K562 (cell line): ENCODE results near the gene MIEF2. TPM values are rescaled to one million over a fixed set of nuclear protein-coding genes. Genes with fewer than 3 reads are reported as not detected.

Source experiments
- ATAC-seq: fragments of 200-7000 bp; cut with Tn5 transposase; 3 replicates; pipeline ENCODE4 v1.9.1; 2020; ENCODE audit warnings: moderate library complexity
- BruUV-seq: library from RNA; stranded (reverse); fragments of 400-500 nt; replicated peaks from 2 replicates; lab custom pipeline; 2021; lab: Mats Ljungman, UMichigan
- CTCF ChIA-PET: fragments of 300-600 bp; formaldehyde crosslinking; extraction: SDS; loops from one replicate; lab custom pipeline; 2021; ENCODE audit warnings: low intra/inter-chr PET ratio; lab: Yijun Ruan, JAX
- POLR2A ChIA-PET: fragments of 300-600, 350-650 bp; sonication (Branson Sonifier 250); formaldehyde crosslinking; extraction: SDS; loops from one replicate; lab custom pipeline; 2021; ENCODE audit warnings: antibody characterized with exemption, inconsistent platforms; lab: Yijun Ruan, JAX
- DNase-seq, 4 experiments: peaks; one replicate each; pipeline versions ENCODE4 v3.0.0 to v3.0.0-alpha.2; 2011 to 2018; ENCODE audit warnings: low spot score in 3 of 4, mixed read lengths in 3 of 4; ENCODE audit errors: extremely low read depth in 1 of 4
- FAIRE-seq: peaks from 2 replicates; lab custom pipeline; 2011; peaks lifted over from hg19 to GRCh38; lab: Jason Lieb, UNC
- H2AFZ ChIP-seq: 2 replicates; pipeline ENCODE4 v1.6.0; 2011; ENCODE audit warnings: low read depth, low read length, control low read depth, inconsistent platforms
- H3K27ac ChIP-seq: fragments of 200-600 bp; 3 replicates; pipeline ENCODE4 v1.8.0; 2011; ENCODE audit warnings: low read depth, mild to moderate bottlenecking, control low read depth, inconsistent platforms, low read length, moderate library complexity, mixed read lengths; ENCODE audit errors: extremely low read depth
- H3K27me3 ChIP-seq, 2 experiments: fragments of 300-600 bp in 1 of 2; 2 replicates in 1 of 2; 3 replicates in 1 of 2; pipeline versions ENCODE4 v1.6.0 to v1.8.0; 2011; ENCODE audit warnings: inconsistent platforms in 2 of 2, low read length in 2 of 2, mild to moderate bottlenecking in 1 of 2, mixed read lengths in 1 of 2, moderate library complexity in 1 of 2; ENCODE audit not compliant: control insufficient read depth in 2 of 2, insufficient read depth in 2 of 2
- H3K36me3 ChIP-seq: fragments of 300-600 bp; 3 replicates; pipeline ENCODE4 v1.8.0; 2011; ENCODE audit warnings: mild to moderate bottlenecking, low read length, inconsistent platforms; ENCODE audit not compliant: control insufficient read depth, insufficient read depth
- H3K4me1 ChIP-seq, 2 experiments: fragments of 200-600 bp in 1 of 2; replicated peaks in 1 of 2; 2 replicates in 1 of 2; 3 replicates in 1 of 2; pipeline versions ENCODE4 v1.5.1 to v1.8.0; 2011; ENCODE audit warnings: inconsistent platforms in 2 of 2, low read length in 2 of 2, mild to moderate bottlenecking in 1 of 2, mixed read lengths in 1 of 2, moderate library complexity in 1 of 2; ENCODE audit not compliant: control insufficient read depth in 2 of 2, insufficient read depth in 2 of 2
- H3K4me2 ChIP-seq: 2 replicates; pipeline ENCODE4 v1.6.1; 2011; ENCODE audit warnings: low read length, control low read depth, inconsistent platforms, mixed read lengths; ENCODE audit not compliant: insufficient read depth
- H3K4me3 ChIP-seq: fragments of 200-600 bp; sonication (generic), shearing (Covaris generic); 2 replicates; pipeline ENCODE4 v1.5.1; 2016; ENCODE audit warnings: control low read depth, inconsistent platforms
- H3K79me2 ChIP-seq: fragments of 200-600 bp; 3 replicates; pipeline ENCODE4 v1.8.0; 2011; ENCODE audit warnings: low read length, inconsistent platforms; ENCODE audit not compliant: control insufficient read depth, insufficient read depth
- H3K9ac ChIP-seq, 2 experiments: 2 replicates each; pipeline versions ENCODE4 v1.6.0 to v1.6.1; 2011; ENCODE audit warnings: low read depth in 2 of 2, low read length in 2 of 2, control low read depth in 1 of 2, inconsistent platforms in 1 of 2, mild to moderate bottlenecking in 1 of 2, mixed read lengths in 1 of 2; ENCODE audit not compliant: insufficient read depth in 1 of 2
- H3K9me1 ChIP-seq: one replicate; pipeline ENCODE4 v1.6.0; 2011; ENCODE audit warnings: inconsistent platforms, mild to moderate bottlenecking, low read length, moderate library complexity; ENCODE audit not compliant: control insufficient read depth, insufficient read depth
- H3K9me3 ChIP-seq: replicated peaks from 2 replicates; pipeline ENCODE4 v1.5.1; 2011; ENCODE audit warnings: low read depth, low read length, inconsistent platforms; ENCODE audit not compliant: control insufficient read depth, insufficient read depth
- H4K20me1 ChIP-seq: replicated peaks from 2 replicates; pipeline ENCODE4 v1.6.1; 2011; ENCODE audit warnings: low read length, inconsistent platforms, mixed read lengths; ENCODE audit not compliant: control insufficient read depth, insufficient read depth
- ZNF830 ChIP-seq: fragments of 250-450 bp; sonication (Bioruptor Pico); IDR thresholded peaks from 2 replicates; pipeline ENCODE4 v1.5.0; 2021; ENCODE audit warnings: mild to moderate bottlenecking
- WGBS: fragments of 100-300 bp; shearing (Covaris generic); methylation state at CpG from one replicate; pipeline ENCODE4 v1.1.6; 2016; ENCODE audit warnings: low coverage, mixed read lengths; ENCODE audit not compliant: insufficient coverage; ENCODE audit errors: missing lambda C conversion rate; 5-methylcytosine and 5-hydroxymethylcytosine counted together
- in situ Hi-C: fragments of 300-500 bp; cut with MboI; formaldehyde crosslinking; loops from 4 replicates; pipeline ENCODE4 v1.15.0; 2018; ENCODE audit warnings: inconsistent platforms, mixed read lengths
- intact Hi-C: fragments of 100-400 bp; cut with micrococcal nuclease; formaldehyde crosslinking; loops from 2 replicates; pipeline ENCODE4 v1.14.2; 2022
- polyA plus RNA-seq, 8 experiments: library from polyadenylated mRNA; depleted of rRNA in 4 of 8; stranded (reverse) in 5 of 8; unstranded in 3 of 8; fragments of >200 nt; fragmentation: Nextera tagmentation in 2 of 8; fragmentation: Illumina TruSeq in 1 of 8; extraction: Ambion mirVana in 2 of 8; extraction: Trizol in 1 of 8; gene quantifications; 2 replicates each; pipeline versions ENCODE4 v1.2.1 to v1.2.3, GENCODE V29; 2011 to 2014; ENCODE audit warnings: inconsistent platforms in 1 of 8, missing spikeins in 1 of 8
- total RNA-seq, 7 experiments: library from RNA; depleted of rRNA in 6 of 7; stranded (reverse); fragments of >200 nt in 6 of 7; fragmentation: Illumina TruSeq in 2 of 7; extraction: Trizol in 2 of 7; gene quantifications; 2 replicates each; pipeline versions ENCODE4 v1.2.1 to v1.2.3, GENCODE V29; 2011 to 2021; ENCODE audit warnings: low replicate concordance in 1 of 7
- TF ChIP-seq, protein P1 (sequence below): fragments of 450-650 bp; IDR thresholded peaks from 2 replicates; pipeline ENCODE4 v1.6.1; 2017; ENCODE audit warnings: mild to moderate bottlenecking, moderate library complexity
- TF ChIP-seq, protein P2 (sequence below): sonication (generic); formaldehyde crosslinking; IDR thresholded peaks from 2 replicates; pipeline ENCODE4 v1.8.0; 2022; ENCODE audit warnings: mild to moderate bottlenecking, missing genetic modification reagents

MIEF2 gene
- total and polyA plus RNA-seq, 9 of the 15 experiments (the other 6 are each of a cell fraction or from before 2014, with no cell fraction given) = 0.10 to 8.2 (median 2.4) TPM

DNA sequence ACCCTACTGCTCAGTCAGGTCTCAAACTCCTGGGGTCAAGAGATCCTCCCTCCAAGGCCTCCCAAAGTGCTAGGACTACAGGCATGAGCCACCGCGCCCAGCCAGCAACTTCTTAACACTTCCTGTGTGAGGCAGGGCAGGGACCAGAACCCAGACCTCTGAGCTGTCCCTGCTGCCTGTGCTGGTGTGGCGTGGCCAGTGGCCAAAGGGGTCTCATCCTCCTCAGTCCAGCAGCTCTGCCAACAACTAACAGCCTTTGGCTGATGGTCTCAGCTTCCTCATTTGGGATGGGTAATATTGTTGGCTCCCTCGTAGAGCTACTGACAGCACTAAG lies 36.4 kb upstream of the MIEF2 start:
- TF ChIP-seq, protein P1, sequence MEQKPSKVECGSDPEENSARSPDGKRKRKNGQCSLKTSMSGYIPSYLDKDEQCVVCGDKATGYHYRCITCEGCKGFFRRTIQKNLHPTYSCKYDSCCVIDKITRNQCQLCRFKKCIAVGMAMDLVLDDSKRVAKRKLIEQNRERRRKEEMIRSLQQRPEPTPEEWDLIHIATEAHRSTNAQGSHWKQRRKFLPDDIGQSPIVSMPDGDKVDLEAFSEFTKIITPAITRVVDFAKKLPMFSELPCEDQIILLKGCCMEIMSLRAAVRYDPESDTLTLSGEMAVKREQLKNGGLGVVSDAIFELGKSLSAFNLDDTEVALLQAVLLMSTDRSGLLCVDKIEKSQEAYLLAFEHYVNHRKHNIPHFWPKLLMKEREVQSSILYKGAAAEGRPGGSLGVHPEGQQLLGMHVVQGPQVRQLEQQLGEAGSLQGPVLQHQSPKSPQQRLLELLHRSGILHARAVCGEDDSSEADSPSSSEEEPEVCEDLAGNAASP = no peak
- TF ChIP-seq ZNF830 (CRISPR knock-in tag) = no peak
- TF ChIP-seq, protein P2, sequence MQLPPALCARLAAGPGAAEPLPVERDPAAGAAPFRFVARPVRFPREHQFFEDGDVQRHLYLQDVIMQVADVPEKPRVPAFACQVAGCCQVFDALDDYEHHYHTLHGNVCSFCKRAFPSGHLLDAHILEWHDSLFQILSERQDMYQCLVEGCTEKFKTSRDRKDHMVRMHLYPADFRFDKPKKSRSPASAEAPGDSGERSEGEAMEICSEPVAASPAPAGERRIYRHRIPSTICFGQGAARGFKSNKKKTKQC (CRISPR knock-in tag) = no peak
- FAIRE-seq (no peak), DNase-seq (no peak), ATAC-seq (no peak)
- Histone ChIP-seq H3K4me3 (no peak overlapping the region), H3K9me1 (peaks cover 3% of the 10 kb centered on the region), H3K4me2 (no peak overlapping the region), H2AFZ (0 out of 2 replicates have a peak overlapping the region, but pooled peaks have one; percentile 98), H3K27ac (no peak overlapping the region), H3K27me3 (no peaks in the 10 kb centered on the region), H3K79me2 (peaks cover 8% of the 10 kb centered on the region; the same call in 2 of the 3 replicates), H3K9me3 (no peaks in the 10 kb centered on the region), H3K9ac (peak overlapping the region in 1 of 2 experiments; percentile 71; a peak in 1 of 4 replicates), H3K4me1 (peaks cover 8 to 27% of the 10 kb centered on the region in 2 experiments; a peak in 4 of 5 replicates), H3K36me3 (no peaks in the 10 kb centered on the region), H4K20me1 (no peaks in the 10 kb centered on the region)
- in situ Hi-C loops (loop anchor here (25.0 kb wide), 1 partner anchor 338 kb away; no protein-coding TSS in a partner anchor), intact Hi-C loops (no loop called here)
- WGBS = 100% methylated on average over 1 of the region's 4 CpGs
- no TSS peak for BruUV-seq
- POLR2A ChIA-PET = no interaction called here
- CTCF ChIA-PET = no interaction called here
